ENCODE measurements around the gene TTLL7.
"Not testable (repeated sequence)": the region's sequence is repeated elsewhere in the genome, so short reads cannot be mapped to it uniquely, and the experiment has no call there.

TTLL7 gene

DNA sequence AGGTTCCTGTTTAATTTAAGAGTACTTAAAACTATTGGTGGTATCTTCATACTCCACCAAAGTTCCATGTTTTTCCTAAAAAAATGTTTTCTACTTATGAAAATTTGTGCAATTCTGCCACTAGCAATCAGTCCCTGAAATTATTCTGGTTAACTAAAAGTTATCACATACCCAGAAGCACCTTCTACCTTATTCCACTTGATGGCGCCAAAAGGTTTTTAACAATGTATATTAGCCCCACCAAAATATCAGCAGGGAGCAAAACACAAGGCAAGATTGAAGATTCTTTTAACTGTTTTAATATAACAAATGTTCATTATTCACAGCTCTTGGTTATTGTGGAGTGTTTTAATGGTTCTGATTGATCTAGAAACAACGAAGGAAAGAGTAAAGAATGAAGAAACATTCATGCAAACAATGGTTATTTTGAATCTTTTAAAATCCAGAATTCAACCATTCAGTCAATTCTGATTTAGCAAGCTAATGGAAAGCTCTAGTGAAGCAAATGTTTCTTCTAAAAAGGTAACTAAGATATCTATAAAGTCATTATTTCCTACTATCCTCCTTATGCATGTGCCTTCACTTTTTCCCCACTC is 67.2 kb downstream of the TTLL7 start:
- DNase-seq, result peak in 7 of 56 donors; percentile 1 to 19 (median 7)

DNA sequence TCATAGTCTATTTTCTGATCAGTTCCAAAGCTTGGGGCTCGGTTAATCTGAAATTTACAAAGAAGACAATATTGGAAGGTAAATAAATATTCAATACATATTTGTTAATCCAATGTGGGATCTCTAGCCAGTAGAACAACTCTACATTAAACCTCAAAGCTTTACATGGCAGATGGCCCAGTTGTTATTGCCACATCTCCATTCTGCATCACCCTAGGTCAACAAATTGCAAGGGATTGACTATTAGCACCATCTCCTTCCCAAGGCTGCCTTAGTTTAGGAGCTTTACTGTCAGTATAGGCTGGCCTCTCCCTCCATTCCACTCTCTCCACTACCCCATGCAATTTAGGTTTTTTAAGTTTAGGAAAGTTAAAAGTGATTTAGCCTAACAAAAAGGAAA is 69.7 kb downstream of the TTLL7 start:
- no peak for DNase-seq

DNA sequence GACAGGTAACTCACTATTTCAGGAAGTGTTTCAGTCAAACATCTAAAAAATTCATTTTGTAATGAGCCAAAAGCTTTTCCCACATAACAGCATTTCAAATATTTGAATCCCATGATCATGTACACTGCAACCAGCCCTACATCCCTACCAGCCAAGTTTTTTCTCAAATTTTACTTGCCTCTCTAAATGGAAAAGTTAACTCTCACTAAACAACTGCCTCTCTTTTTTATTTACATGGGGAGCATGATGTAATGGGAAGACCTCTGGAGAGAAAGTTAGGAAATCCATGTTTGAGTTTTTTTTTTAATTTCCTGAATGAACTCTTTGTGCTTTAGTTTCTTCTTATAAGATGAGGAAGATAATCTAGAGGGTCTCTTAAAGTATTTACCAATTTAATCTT is 70.5 kb downstream of the TTLL7 start:
- DNase-seq, result no peak

DNA sequence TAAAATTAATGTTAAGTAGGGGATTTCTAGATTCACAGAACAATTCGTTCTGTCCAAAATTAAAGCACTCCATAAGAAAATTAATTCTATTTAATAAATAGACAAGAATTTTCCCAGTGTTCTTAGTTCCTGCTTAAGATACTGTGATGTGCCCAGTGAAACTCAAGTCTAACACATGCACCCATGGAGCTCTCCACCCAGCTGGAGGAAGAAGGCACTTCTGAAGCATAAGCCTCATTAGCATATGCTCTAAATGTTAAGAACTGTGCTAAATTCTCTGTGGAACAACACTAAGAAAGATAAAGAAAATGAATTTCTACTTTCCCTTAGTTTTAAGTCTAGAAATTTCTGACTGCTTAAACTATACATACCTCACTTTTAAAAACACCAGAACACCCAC is 71.2 kb downstream of the TTLL7 start:
- no peak for DNase-seq

DNA sequence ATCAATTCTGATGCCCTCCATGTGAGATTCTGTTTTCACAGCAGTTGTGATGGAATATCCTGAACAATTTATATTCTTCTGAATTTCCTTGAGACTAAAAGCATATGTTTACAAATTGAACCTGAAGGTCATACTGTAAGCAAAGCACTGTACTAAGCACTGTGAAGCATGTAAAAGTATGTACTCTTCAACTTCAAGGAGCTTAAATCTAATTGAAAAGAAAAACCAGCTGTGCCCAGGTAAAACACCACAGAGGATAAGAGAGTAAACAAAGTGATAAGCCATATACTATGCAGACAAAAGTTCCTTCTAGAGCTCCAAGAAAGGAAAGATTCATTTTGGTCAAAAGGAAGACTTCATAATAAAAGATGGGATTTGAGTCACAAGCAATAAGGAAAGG is 71.9 kb downstream of the TTLL7 start:
- no peak for DNase-seq

DNA sequence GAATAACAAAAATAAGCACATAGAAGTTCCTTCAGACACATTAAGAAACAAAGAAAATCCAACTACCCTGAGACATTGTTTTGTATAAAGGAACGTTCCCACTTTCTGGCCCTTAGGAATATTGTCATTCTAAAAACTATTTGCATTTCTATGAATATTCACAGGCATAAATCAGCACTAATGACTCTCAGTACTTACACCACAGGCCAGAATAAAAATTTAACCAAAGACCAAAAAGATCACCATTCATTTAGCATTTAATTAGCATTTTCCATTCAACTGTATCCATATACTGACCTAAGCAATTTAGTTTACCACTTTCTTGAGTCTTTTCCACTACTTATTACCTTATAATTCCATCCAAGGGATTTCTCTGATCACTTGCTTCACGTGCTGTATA is 75.4 kb downstream of the TTLL7 start:
- no peak for DNase-seq

DNA sequence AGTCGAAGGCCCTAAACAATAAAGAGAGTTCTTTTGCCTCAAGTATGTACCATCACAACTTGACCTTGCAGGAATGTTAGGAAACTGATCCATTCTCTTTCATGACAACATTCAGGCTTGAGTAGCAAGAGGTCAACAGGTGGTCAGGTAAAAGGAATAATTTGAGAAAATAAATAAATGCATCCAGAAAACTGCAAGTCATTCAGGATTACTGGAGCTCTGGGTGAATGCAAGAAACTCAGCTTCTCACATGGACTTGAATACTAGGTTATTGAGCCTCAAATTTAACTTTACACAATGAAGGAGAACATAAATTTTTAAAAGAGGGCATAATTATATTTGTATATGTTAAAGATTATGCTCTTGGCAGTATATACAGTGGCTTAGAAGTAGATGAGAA is 76.5 kb downstream of the TTLL7 start:
- no peak for DNase-seq

DNA sequence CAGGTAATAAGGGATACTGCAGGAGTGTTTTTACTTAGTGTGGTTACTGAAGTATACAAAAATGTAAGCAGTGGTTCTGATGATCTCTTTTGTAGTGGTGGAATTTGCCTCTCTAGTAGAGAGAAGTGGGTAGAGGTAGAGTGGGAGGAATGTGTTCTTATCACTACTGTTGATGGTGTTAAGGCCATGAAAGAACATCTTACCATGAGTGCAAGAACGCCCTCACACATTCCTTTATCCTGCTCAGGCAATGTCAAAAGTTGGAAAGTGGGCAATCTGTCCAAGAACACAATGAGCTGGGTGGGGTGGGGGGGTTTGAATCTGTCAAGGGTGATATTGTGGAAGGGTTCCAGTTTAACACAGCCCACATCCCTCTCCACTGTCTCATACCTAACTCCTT is 78.6 kb downstream of the TTLL7 start:
- no peak for DNase-seq

DNA sequence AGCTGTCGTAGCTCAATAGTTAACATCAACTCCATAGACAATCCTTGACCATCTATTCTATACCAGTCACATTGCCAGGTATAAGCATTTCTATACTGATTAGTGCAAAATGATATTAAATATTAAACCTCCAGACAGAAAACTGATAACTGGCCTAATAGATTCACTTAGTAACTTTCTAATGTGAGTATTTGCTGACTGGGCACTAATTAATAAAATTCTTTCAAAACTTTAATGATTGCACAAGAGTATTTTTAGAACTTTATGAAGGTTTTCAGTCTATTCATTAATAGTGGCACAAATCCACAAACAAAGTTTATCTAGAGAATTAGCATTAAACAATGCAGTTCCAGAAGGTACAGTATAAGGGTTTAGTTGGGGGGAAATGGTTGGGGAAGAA is 79.1 kb downstream of the TTLL7 start:
- no peak for DNase-seq

DNA sequence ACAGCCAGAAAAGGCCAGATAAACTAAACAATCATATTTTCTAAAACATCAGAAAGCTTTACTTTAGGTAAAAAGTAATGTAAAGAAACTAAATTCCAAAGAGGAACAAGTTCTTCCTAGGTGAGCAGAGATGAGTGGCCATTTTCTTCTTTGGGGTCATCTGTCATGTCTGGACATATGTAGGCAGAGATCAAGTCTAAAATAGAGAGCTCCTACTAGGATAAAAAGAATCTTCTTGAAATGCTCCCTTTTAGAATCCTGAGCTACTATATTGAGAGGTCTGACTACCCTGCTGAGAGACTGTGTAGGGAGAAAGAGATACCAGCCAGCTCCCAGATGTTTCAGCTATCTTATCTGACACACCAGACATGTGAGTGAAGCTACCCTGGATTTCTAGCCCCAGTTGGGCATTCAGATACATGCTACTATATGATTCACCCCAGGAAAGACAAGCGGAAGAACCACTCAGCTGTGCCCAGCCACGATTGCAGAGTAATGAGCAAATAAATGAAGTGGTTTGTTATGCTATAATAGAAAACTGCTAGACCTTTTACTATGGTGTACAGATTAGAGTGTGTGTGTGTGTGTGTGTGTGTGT is 80.1 kb downstream of the TTLL7 start:
- DNase-seq, result no peak

DNA sequence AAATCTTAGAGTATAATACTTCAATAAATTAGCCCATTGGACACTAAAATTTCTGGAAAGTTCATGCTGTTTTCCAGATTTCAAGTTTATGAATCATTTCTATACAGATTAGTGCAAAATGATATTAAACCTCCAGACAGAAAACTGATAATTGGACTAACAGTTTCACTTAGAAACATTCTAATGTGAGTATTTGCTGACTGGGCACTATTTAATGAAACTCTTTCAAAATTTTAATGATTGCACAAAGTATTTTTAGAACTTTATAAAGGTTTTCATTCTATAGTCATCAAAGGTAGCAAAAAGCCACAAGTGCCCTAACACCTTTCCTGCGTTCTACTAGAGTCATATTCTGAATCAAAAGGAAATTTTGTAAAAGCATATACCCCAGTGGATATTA is 81.0 kb downstream of the TTLL7 start:
- DNase-seq, result no peak

DNA sequence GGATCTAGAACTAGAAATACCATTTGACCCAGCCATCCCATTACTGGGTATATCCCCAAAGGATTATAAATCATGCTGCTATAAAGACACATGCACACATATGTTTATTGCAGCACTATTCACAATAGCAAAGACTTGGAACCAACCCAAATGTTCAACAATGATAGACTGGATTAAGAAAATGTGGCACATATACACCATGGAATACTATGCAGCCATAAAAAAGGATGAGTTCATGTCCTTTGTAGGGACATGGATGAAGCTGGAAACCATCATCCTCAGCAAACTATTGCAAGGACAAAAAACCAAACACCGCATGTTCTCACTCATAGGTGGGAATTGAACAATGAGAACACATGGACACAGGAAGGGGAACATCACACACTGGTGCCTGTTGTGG is 82.8 kb downstream of the TTLL7 start:
- not testable (repeated sequence) for DNase-seq

DNA sequence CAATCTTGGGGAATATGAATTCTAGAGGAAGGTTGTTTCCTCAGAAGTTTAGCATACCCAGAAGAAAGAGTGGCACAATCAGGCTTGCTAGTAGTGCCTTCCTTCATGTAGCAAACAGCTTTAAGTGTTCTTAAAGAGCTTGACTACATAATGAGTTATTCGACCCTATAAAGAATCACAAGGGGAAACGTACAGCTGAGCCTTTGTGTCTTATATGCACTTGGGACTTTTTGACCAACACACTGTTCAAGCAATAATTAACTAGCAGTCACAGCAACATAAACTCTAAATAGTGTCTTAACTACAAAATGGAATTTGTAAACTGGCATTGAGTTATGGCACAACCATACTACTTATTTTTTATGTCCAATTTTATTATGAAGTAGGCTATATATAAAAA is 86.1 kb downstream of the TTLL7 start:
- no peak for DNase-seq

DNA sequence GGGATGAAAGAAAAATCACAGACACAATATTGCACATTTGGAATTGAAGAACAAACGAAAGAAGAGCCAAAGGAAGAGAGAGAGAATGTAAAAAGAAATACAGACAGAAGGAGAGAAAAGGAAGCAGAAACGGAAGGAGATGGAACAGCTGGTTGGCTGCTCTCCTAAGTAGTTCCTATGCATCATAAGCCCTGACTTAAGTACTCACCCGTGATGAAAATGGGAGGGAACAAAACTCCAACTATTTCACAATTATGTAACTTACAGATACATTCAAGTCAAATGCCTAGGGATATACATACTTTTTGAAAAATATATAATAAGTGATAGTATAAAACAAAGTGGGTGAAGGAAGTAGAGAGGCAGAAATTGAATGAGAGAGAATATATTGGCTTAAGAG is 88.5 kb downstream of the TTLL7 start:
- DNase-seq, result no peak

DNA sequence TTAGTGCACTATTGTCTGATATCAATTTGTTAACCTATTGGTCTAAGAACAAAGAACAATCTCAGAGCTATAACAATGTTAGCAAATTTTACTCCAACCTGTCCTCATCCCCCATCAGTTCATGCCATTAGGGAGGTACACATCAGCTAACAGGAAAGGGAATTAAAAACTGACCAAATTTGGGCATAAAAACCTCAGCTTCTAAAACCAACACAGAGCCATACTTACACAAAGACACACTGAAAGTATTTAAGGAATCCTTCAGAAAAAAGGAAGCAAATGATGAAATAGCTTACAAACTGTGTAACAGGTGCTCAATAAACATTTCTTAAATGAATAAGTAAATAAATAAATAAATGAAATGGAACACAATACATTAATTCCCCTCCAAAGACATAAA is 89.2 kb downstream of the TTLL7 start:
- no peak for DNase-seq

DNA sequence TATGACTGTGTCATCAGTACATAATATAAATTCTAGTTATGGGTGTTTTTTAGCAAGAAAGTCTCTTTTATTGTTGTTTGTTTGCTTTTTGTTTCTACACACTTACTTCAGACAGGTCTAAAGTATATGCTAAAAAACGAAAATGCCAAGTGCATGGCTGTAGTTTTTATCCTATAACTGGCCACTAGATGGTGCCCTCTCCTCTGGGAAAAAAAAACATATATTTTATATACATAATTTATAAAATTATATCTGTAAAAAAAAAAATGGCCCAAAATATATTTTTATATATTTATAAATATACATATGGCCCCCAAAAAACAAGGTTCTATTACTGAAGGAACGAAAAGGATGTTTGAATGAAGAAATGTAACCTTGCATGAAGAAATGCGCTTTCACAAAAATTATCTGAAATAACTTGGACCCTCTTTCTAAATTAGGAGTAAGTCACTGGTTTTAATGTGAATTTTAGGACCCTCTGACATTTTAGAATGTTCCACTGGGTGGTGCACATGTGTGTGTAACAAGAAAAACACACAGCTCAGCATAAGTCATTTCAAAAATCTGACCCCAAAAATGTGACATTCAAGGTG is 93.5 kb downstream of the TTLL7 start:
- no peak for DNase-seq

DNA sequence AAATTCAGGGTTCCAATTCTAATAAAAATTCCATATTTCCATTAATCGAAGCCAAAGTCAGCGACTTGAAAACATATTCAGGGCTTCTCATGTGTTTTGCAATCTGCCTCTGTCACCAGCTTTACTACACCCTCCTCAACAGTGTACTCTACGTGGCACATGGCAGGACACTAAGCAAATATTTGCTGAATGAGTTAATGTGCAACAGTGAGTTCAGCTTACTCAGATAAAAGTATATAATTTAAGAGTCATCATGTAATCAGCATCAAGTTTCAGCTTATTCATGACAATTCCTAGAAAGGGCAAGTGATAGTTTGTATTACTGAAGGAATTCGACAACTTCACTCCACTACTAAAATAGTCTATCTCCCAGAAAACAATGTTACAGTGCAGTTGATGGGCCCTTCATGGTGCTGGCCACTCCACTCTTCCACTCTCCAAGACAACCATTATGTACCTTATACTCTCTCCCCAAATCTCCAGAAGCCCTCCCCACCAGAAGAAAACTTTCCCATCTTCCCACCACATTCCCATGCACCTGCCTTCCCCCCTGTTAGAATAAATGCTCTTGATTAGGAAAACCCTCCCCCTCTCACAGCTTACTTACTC is 97.3 kb downstream of the TTLL7 start:
- DNase-seq, result no peak

DNA sequence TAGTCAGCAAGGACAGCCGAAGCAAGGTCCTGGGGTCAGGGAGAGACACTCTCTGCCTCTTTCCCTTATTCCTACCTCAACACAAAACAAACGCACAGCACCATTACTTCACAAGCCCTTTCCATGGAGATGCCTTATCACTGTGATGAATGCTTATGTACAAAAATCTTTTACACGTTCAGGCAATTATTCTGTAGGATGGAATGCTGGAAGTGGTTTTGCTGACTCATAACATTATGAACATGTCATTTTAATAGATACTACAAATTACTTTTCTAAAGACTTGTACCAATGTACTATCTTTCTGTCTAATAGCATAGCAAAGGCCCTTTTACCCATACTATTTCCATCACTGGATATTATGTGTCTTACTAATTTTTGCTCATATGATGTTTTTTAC is 98.4 kb downstream of the TTLL7 start:
- DNase-seq, result no peak

DNA sequence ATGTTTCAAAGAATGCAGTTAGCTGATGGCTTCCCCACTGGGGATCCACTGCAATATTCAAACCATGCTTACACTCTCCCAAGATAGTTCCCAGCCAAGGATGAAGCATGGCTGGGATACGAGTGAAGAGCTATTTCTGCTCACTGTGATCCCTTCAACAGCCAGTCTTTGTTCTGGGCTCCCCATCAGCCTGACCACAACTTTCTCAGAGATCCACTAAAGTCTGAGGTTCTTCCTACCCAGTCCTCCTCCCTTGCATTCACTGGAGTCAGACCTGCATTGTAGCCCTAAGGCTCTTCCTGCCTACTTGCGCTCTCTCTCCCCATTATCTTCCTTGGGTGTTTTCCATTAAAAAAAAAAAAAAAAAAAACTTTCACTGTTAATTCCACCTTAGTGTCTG is 101.4 kb downstream of the TTLL7 start:
- no peak for DNase-seq

DNA sequence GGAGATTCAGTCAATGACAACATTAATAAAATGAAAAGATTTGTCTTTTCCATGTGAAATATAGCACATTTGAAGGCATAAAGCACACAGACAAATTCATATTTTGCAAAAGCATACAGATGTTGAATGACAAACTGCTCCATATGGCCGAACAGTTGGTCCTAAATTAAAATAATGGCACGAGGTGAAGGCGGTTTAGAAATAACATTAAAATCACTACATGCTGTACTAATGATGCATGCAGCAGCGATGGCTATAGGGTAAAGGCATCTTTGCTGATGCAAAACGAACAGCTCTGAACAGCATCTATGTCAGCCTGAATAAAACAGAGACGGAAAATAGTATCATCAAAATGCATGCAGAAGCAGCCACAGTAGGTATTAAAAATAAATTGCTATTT is 102.6 kb downstream of the TTLL7 start:
- DNase-seq, result no peak

DNA sequence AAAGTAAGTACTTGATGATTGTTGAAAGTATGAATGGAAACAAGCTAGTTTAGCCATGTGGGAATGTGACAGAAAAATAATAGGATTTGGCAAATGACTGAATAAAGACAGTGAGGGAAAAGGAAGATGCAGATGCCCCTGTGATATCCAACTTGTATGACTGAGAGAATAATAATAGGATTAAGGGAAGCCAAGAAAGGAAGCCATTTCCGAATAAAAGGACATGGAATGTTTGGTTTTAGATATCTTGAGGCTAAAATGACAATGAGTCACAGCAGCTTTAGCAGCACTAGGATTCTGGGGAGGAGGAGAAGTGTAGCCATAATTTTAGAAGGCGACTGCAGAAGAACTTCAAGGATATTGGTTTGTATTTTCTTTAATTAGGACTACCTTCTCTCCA is 109.2 kb downstream of the TTLL7 start:
- DNase-seq, result no peak

DNA sequence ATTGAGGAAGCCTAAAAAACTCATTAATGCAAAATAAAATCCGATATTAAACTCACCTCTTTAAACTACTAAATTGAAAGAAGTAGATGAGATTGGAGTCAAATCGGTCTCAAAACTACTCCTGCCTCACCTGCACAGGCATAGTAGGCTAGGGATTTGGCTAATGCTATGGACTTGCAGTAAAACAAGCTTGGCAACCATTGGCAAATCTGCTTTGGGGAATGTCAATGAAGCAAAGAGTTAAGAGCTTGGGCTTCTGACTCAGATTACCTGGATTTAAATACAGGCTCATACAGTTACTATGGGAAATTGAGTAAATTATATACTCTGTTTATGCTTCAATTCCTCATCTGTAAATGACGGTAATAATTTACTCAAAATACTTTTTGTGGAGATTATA is 111.4 kb downstream of the TTLL7 start:
- DNase-seq, result no peak

DNA sequence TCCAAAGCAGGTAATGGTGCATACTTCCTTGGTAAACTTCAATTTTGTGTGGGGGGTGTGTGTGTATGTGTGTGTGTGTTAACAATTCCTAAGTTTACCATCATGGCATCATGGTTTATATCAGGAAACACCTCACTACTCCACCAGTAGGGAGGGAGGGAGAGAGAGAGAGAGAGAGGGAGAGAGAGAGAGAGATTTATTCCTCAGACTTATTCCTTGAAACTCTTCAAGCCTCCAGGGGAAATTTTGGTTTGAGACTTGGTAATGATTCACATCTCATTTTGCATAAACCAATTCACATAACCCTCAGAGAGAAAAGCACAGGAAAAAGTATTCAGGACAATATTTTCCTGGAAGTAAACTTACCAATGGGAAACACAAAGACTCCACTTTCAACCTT is 115.0 kb downstream of the TTLL7 start:
- no peak for DNase-seq
